GM06990 (cell line): ENCODE results near the gene LDAH.

Experiments
- DNase-seq: peaks from one replicate; pipeline ENCODE4 v3.0.0-alpha.2; 2011; ENCODE audit not compliant: insufficient read length; ENCODE audit errors: extremely low read depth
- H3K27me3 ChIP-seq: replicated peaks from 2 replicates; pipeline ENCODE4 v1.6.0; 2011; ENCODE audit warnings: low read length; ENCODE audit not compliant: control insufficient read depth, insufficient read depth
- H3K36me3 ChIP-seq: 2 replicates; pipeline ENCODE4 v1.5.1; 2011; ENCODE audit warnings: low read length; ENCODE audit not compliant: control insufficient read depth, insufficient read depth
- H3K4me3 ChIP-seq: replicated peaks from 2 replicates; pipeline ENCODE4 v1.5.1; 2011; ENCODE audit warnings: low read depth, mild to moderate bottlenecking, control low read depth, low read length
- TF ChIP-seq, protein P1 (sequence below): IDR thresholded peaks from 2 replicates; pipeline ENCODE4 v1.5.1; 2011; ENCODE audit warnings: low read length, control low read depth, mild to moderate bottlenecking, inconsistent platforms; ENCODE audit not compliant: insufficient read depth, poor library complexity, severe bottlenecking

The LDAH gene

DNA sequence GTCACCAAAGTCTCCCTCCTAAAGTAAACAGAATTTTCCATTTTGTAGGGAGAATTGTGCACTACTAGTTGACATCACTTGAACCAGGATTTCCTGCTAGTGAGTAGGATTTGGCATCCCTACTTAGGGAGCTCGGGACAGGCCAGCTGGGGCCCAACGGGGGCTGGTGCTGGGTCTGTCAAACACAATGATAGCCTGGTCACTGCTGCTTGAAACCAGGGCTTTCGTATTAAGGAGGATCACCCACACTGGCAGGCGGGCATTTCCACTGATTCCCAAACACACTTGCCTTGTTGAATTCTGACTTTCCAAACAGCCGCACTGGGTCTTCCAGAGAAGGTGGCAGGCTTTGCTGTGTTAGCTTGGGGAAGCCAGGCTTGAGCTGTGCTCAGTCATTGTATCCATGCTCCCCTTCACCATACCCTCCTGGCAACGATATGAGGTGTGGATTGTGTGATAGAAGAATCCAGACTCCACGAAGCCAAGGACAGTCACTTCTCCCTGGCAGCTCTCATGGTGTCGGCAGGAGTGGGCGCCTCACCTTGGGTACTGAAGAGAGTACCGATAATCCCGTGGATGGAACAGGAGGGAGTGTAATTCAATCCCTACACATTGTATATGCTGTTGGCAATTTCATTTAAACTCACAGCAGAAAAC, 148.5 kb downstream of the LDAH start:
- no peaks in the 10 kb centered on the region for H3K36me3 ChIP-seq
- TF ChIP-seq, protein P1, sequence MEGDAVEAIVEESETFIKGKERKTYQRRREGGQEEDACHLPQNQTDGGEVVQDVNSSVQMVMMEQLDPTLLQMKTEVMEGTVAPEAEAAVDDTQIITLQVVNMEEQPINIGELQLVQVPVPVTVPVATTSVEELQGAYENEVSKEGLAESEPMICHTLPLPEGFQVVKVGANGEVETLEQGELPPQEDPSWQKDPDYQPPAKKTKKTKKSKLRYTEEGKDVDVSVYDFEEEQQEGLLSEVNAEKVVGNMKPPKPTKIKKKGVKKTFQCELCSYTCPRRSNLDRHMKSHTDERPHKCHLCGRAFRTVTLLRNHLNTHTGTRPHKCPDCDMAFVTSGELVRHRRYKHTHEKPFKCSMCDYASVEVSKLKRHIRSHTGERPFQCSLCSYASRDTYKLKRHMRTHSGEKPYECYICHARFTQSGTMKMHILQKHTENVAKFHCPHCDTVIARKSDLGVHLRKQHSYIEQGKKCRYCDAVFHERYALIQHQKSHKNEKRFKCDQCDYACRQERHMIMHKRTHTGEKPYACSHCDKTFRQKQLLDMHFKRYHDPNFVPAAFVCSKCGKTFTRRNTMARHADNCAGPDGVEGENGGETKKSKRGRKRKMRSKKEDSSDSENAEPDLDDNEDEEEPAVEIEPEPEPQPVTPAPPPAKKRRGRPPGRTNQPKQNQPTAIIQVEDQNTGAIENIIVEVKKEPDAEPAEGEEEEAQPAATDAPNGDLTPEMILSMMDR, result no peak
- DNase-seq, result no peak

DNA sequence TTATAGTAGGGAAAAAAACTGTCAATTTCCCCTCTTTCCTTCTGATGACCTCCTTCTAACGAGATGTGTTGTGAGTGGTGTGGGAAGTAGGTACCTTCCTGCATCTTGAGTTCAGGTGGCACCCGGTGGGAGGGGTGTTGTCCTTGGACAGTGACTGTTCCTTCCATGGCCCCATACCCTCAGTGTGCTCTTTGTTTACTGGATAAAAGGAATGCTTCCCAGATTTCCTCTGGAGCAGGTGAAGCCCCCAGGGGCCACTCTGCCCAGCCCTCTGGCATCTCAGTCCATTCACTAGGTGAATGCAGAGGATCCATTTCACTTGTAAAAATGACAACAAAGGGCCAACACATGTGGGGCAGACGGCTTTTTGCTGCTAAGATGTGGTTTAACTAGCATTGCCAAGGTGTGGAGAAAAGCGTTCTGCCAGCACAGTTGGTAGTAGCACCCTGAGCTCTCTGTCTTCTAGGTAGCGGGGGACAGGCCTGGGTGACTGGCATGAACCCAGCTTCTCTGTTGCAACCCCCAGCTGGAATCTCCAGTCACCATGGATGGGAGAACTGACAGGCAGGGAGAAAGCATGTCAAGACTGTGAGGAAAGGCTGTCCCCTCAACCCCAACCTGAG, 149.1 kb downstream of the LDAH start:
- DNase-seq, result no peak
- TF ChIP-seq, protein P1, result no peak
- Histone ChIP-seq H3K4me3 (no peak overlapping the region), H3K36me3 (no peaks in the 10 kb centered on the region), H3K27me3 (no peaks in the 10 kb centered on the region)

More for the DNA sequence above, 148.5 kb downstream of the LDAH start:
- no peaks in the 10 kb centered on the region for H3K27me3 ChIP-seq
- no peak overlapping the region for H3K4me3 ChIP-seq

DNA sequence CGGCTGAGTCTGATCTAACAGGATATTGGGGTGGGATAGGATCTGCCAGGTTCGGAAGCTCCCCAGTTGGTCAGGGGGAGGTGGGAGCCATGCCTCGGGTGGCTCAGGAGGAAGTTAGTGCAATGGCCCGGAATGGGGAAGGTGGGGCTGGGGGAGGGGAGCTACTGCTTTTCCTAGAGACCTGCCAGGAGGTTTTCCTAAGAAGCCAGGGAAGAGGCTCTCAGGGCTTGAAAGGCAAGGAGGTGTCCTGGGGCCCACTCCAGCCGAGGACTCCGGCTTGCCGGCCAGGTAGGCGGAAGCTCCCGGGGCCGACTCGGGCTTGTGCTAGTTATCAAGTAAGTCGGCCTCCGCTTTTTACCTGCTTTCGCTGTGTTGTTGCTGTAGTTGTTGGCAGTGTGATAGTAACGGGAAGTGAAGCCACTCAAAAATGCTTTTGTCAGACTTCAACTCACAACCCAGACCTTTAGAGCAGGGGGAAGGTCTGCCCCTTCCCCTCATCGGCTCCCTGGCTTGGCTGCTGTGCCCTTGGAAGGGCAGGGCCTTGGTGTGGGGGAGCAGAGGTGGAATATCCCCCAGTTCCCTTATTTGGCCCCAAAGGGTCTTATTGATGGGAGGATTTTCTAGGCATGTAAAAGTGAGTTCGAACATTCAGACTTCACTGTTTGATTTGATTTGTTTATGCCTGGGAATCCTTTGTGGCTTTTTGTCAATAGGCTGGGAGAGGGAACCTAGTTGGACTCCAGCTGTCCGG, 150.5 kb downstream of the LDAH start:
- no peak overlapping the region for H3K4me3 ChIP-seq
- TF ChIP-seq, protein P1, result no peak
- H3K27me3 ChIP-seq, result no peaks in the 10 kb centered on the region; the same call in 1 of the 2 replicates
- H3K36me3 ChIP-seq, result no peaks in the 10 kb centered on the region
- DNase-seq, result no peak

DNA sequence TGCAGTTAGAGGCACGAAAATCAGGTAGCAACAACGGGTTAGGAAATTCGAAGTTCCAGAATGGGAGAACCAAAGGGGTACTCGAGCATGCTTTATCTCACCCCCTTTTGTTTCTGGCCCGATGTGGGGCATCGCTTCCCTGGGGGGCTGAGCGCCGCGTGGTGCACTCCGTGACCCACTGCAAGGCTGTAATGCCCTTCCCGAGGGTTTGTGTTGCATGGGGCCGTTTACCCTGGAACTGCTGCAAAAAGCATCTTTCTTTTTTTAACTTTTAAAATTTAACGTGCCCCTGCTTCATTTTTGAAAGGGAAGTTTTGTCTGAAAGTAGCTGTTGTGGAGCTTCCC, 151.2 kb downstream of the LDAH start:
- no peaks in the 10 kb centered on the region for H3K36me3 ChIP-seq

DNA sequence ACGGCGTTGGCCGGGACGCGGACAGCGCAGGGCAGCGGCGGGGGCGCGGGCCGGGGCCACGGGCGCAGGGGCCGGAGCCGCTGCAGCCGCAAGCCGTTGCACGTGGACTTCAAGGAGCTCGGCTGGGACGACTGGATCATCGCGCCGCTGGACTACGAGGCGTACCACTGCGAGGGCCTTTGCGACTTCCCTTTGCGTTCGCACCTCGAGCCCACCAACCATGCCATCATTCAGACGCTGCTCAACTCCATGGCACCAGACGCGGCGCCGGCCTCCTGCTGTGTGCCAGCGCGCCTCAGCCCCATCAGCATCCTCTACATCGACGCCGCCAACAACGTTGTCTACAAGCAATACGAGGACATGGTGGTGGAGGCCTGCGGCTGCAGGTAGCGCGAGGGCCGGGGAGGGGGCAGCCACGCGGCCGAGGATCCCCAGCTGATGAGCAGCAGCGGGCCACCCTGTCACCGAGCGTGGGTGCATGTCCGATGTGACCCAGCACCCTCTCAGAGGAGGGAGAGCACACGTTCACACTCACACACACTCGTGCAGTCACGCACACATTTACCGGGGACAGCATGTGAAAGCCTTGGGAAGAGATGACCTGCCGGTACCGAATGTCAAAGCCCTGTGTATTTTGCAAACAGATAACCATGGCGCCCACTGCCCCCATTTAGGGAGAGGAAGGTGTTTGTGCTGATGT, 151.7 kb downstream of the LDAH start:
- H3K4me3 ChIP-seq, result no peak overlapping the region
- DNase-seq, result no peak
- TF ChIP-seq, protein P1, result no peak
- no peaks in the 10 kb centered on the region for H3K36me3 ChIP-seq
- no peaks in the 10 kb centered on the region; the same call in 1 of the 2 replicates for H3K27me3 ChIP-seq

More for the DNA sequence above, 151.2 kb downstream of the LDAH start:
- TF ChIP-seq, protein P1, result no peak
- DNase-seq, result no peak
- Histone ChIP-seq H3K27me3 (no peaks in the 10 kb centered on the region; the same call in 1 of the 2 replicates), H3K4me3 (no peak overlapping the region)
